HepG2 (cell line): Measurements from ENCODE around the gene MAN2A1. TPM values are rescaled to one million over a fixed set of nuclear protein-coding genes. Genes with fewer than 3 reads are reported as not detected.

Experiments
- ATAC-seq: fragments of 200-7000 bp; cut with Tn5 transposase; 3 replicates; pipeline ENCODE4 v1.9.1; 2020; ENCODE audit warnings: mild to moderate bottlenecking, moderate library complexity
- BruUV-seq: library from RNA; stranded (reverse); fragments of 400-500 nt; replicated peaks from 2 replicates; lab custom pipeline; 2021; lab: Mats Ljungman, UMichigan
- CTCF ChIA-PET: fragments of 300-600 bp; formaldehyde crosslinking; extraction: SDS; loops from one replicate; lab custom pipeline; 2021; ENCODE audit warnings: low total read pairs, inconsistent platforms, low intra/inter-chr PET ratio; lab: Yijun Ruan, JAX
- POLR2A ChIA-PET: fragments of 350-600 bp; sonication (Branson Sonifier 250); formaldehyde crosslinking; loops from one replicate; lab custom pipeline; 2020; ENCODE audit warnings: antibody characterized with exemption, inconsistent platforms; lab: Yijun Ruan, JAX
- DNase-seq: peaks from one replicate; pipeline ENCODE4 v3.0.0-alpha.2; 2015; ENCODE audit warnings: low spot score
- FAIRE-seq: peaks from 3 replicates; lab custom pipeline; 2011; peaks lifted over from hg19 to GRCh38; lab: Jason Lieb, UNC
- H2AFZ ChIP-seq: one replicate; pipeline ENCODE4 v1.6.1; 2011; ENCODE audit warnings: low read length, inconsistent platforms
- H3K27ac ChIP-seq: fragments of 300-600 bp; 3 replicates; pipeline ENCODE4 v1.8.0; 2011; ENCODE audit warnings: mixed run types, mild to moderate bottlenecking, mixed read lengths, low read length, inconsistent platforms; ENCODE audit not compliant: insufficient read depth; ENCODE audit errors: extremely low read length
- H3K27me3 ChIP-seq, 2 experiments: fragments of 200-600 bp in 1 of 2; 2 replicates in 1 of 2; 3 replicates in 1 of 2; pipeline versions ENCODE4 v1.6.0 to v1.8.0; 2011; ENCODE audit warnings: low read length in 2 of 2, mild to moderate bottlenecking in 2 of 2, moderate library complexity in 2 of 2, inconsistent platforms in 1 of 2; ENCODE audit not compliant: insufficient read depth in 2 of 2, control insufficient read depth in 1 of 2
- H3K36me3 ChIP-seq, 2 experiments: fragments of 200-600 bp in 1 of 2; replicated peaks in 1 of 2; 2 replicates in 1 of 2; 3 replicates in 1 of 2; pipeline versions ENCODE4 v1.5.1 to v1.8.0; 2011; ENCODE audit warnings: low read length in 2 of 2, inconsistent platforms in 1 of 2; ENCODE audit not compliant: insufficient read depth in 2 of 2, control insufficient read depth in 1 of 2
- H3K4me1 ChIP-seq: 2 replicates; pipeline ENCODE4 v1.5.1; 2012; ENCODE audit warnings: low read length, inconsistent platforms; ENCODE audit not compliant: insufficient read depth
- H3K4me2 ChIP-seq: 2 replicates; pipeline ENCODE4 v1.6.0; 2011; ENCODE audit warnings: low read depth, low read length, inconsistent platforms
- H3K4me3 ChIP-seq, 3 experiments: fragments of 200-600 bp in 1 of 3; sonication (generic), shearing (Covaris generic) in 1 of 3; replicated peaks in 1 of 3; 2 replicates each; pipeline ENCODE4 v1.5.1; 2011 to 2016; ENCODE audit warnings: low read length in 3 of 3, inconsistent platforms in 2 of 3, low read depth in 2 of 3, mild to moderate bottlenecking in 2 of 3, control low read depth in 1 of 3, mixed read lengths in 1 of 3; ENCODE audit not compliant: insufficient read depth in 1 of 3
- H3K79me2 ChIP-seq: one replicate; pipeline ENCODE4 v1.6.1; 2011; ENCODE audit warnings: low read length, inconsistent platforms; ENCODE audit not compliant: insufficient read depth
- H3K9ac ChIP-seq: 2 replicates; pipeline ENCODE4 v1.6.0; 2011; ENCODE audit warnings: mild to moderate bottlenecking, low read depth, low read length, inconsistent platforms; ENCODE audit not compliant: insufficient read depth
- H3K9me3 ChIP-seq: 2 replicates; pipeline ENCODE4 v1.5.1; 2012; ENCODE audit warnings: mild to moderate bottlenecking, low read length
- H4K20me1 ChIP-seq: 2 replicates; pipeline ENCODE4 v1.6.0; 2011; ENCODE audit warnings: inconsistent platforms, mild to moderate bottlenecking, low read length, moderate library complexity; ENCODE audit not compliant: insufficient read depth
- NFKBIZ ChIP-seq: IDR thresholded peaks from 2 replicates; pipeline ENCODE4 v1.6.1; 2018; ENCODE audit warnings: missing genetic modification reagents, missing compliant biosample characterization
- NR0B2 ChIP-seq: sonication (generic); formaldehyde crosslinking; IDR thresholded peaks from 2 replicates; pipeline ENCODE4 v1.4.0; 2020; ENCODE audit warnings: mild to moderate bottlenecking, missing genetic modification reagents
- PAXIP1 ChIP-seq: sonication (generic); formaldehyde crosslinking; conservative IDR thresholded peaks from 2 replicates; pipeline ENCODE4 v1.4.0; 2020; ENCODE audit warnings: mild to moderate bottlenecking, missing genetic modification reagents, moderate library complexity
- RFXAP ChIP-seq: sonication (generic); formaldehyde crosslinking; IDR thresholded peaks from 2 replicates; pipeline ENCODE4 v1.4.0; 2020; ENCODE audit warnings: missing genetic modification reagents, borderline replicate concordance
- TFE3 ChIP-seq: IDR thresholded peaks from 2 replicates; pipeline ENCODE4 v1.6.1; 2016
- ZFP1 ChIP-seq: IDR thresholded peaks from 2 replicates; pipeline ENCODE4 v1.6.1; 2016
- ZFY ChIP-seq: sonication (generic); formaldehyde crosslinking; IDR thresholded peaks from 2 replicates; pipeline ENCODE4 v1.4.0; 2020; ENCODE audit warnings: missing genetic modification reagents
- ZNF737 ChIP-seq: sonication (generic); formaldehyde crosslinking; IDR thresholded peaks from 2 replicates; pipeline ENCODE4 v1.5.0; 2020; ENCODE audit warnings: missing genetic modification reagents, mild to moderate bottlenecking, borderline replicate concordance
- WGBS: methylation state at CpG from one replicate; pipeline ENCODE4 v1.1.6; 2017; ENCODE audit warnings: low lambda C conversion rate; 5-methylcytosine and 5-hydroxymethylcytosine counted together
- in situ Hi-C: cut with HindIII; loops from 2 replicates; pipeline ENCODE4 v1.10.0; 2017; ENCODE audit warnings: low pct_unique_long_range_greater_than_20kb; ENCODE audit not compliant: extremely low pct_ligation_motif_present
- intact Hi-C: fragments of 100-400 bp; cut with micrococcal nuclease; formaldehyde crosslinking; loops from one replicate; pipeline ENCODE4 v1.10.0; 2022; ENCODE audit not compliant: unreplicated experiment
- polyA plus RNA-seq, 8 experiments: library from polyadenylated mRNA; depleted of rRNA in 3 of 8; stranded (reverse) in 7 of 8; unstranded in 1 of 8; fragments of >200 nt; fragmentation: Illumina TruSeq in 4 of 8; extraction: Trizol in 4 of 8; gene quantifications; 2 replicates each; pipeline versions ENCODE4 v1.2.1 to v1.2.3, GENCODE V29; 2011 to 2016; ENCODE audit warnings: low read depth in 4 of 8, missing spikeins in 1 of 8, mixed read lengths in 1 of 8; ENCODE audit not compliant: insufficient read depth in 1 of 8
- total RNA-seq, 5 experiments: library from RNA; depleted of rRNA; stranded (reverse); fragments of >200 nt; fragmentation: Illumina TruSeq; extraction: Trizol; gene quantifications; 2 replicates each; pipeline ENCODE4 v1.2.3, GENCODE V29; 2016; ENCODE audit warnings: low read depth in 1 of 5

MAN2A1 gene
- total and polyA plus RNA-seq, 2 of the 13 experiments (the other 11 are each of a cell fraction or from before 2014, with no cell fraction given): 56.2 to 80.5 TPM

GRCh38 chr5:109830955-109831502 is 141.3 kb downstream of the MAN2A1 start:
- Histone ChIP-seq H3K4me3 (no peak overlapping the region), H3K9ac (no peak overlapping the region)

More at GRCh38 chr5:109830955-109831502, 141.3 kb downstream of the MAN2A1 start:
- FAIRE-seq: no peak
- no peak for ATAC-seq
- BruUV-seq: no TSS peak
- H3K36me3 ChIP-seq: peaks cover 0 to 7% of the 10 kb centered on the region in 2 experiments; a peak in 2 of 5 replicates
- in situ Hi-C loops: no loop called here
- POLR2A ChIA-PET: no interaction called here
- TF ChIP-seq NFKBIZ (CRISPR knock-in tag): no peak
- no peak for TF ChIP-seq TFE3
- no peak for TF ChIP-seq ZNF737 (CRISPR knock-in tag)
- TF ChIP-seq NR0B2 (CRISPR knock-in tag): no peak
- no peak for TF ChIP-seq PAXIP1
- no peak for TF ChIP-seq ZFY (CRISPR knock-in tag)
- no peak for TF ChIP-seq RFXAP (CRISPR knock-in tag)
- TF ChIP-seq ZFP1 (CRISPR knock-in tag): no peak
- TF ChIP-seq, all 625 proteins: peak for 0
- WGBS: 100% methylated on average over 1 of the region's 1 CpG
- no peaks in the 10 kb centered on the region for H3K79me2 ChIP-seq
- H3K27ac ChIP-seq: no peak overlapping the region
- H3K27me3 ChIP-seq: no peaks in the 10 kb centered on the region
- CTCF ChIA-PET: no interaction called here
- no peak overlapping the region for H3K4me2 ChIP-seq
- no peak overlapping the region for H2AFZ ChIP-seq
- H3K9me3 ChIP-seq: no peaks in the 10 kb centered on the region
- no peaks in the 10 kb centered on the region for H4K20me1 ChIP-seq
- intact Hi-C loops: no loop called here
- H3K4me1 ChIP-seq: no peaks in the 10 kb centered on the region
- no peak for DNase-seq
